Measurements from ENCODE around the gene SLC25A15. TPM values are rescaled to one million over a fixed set of nuclear protein-coding genes. Genes with fewer than 3 reads are reported as not detected.

SLC25A15 gene
- total RNA-seq, 1 experiment from 2014 or later, result 24.5 TPM

DNA sequence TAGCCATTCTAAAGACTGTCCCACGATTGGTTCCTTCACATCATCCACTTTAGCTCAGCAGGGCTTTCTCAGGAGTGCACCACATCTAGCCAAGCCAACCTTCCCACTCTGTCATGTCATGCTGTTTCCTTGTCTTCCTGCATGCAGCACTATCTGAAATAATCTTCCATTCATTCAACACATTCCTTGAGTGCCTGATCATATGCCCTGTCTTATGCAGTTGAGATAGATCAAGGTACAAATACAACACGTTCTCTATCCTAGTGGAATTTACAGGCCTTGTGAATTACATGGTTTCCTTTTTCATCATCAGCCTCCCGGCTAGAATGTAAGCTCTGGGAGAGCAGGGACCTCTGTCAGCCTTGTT lies 11.6 kb upstream of the SLC25A15 start (continued):
- TF ChIP-seq ELF1 (IDR thresholded peaks at IDR 0.05; ENCODE audit: borderline replicate concordance, low read depth) (no peak), YY1 (IDR thresholded peaks at IDR 0.05; ENCODE audit: extremely low read depth, insufficient replicate concordance, low read depth, low read length) (no peak), RAD21 (IDR thresholded peaks at IDR 0.05; ENCODE audit: low read depth) (no peak), EZH2phosphoT487 (IDR thresholded peaks at IDR 0.05; ENCODE audit: borderline replicate concordance) (no peak), TCF7L2 (IDR thresholded peaks at IDR 0.05; ENCODE audit: borderline replicate concordance, extremely low read depth, insufficient read depth, insufficient read length) (no peak), ZNF274 (IDR thresholded peaks at IDR 0.05; ENCODE audit: low read depth, low read length) (no peak), POLR2A (IDR thresholded peaks at IDR 0.05; ENCODE audit: borderline replicate concordance, extremely low read depth, insufficient read depth, insufficient read length) (no peak), POLR2AphosphoS5 (IDR thresholded peaks at IDR 0.05; ENCODE audit: low read depth, low read length) (no peak), MAX (IDR thresholded peaks at IDR 0.05) (no peak)

GRCh38 chr13:40779049-40779448 lies 10.4 kb upstream of the SLC25A15 start:
- BruUV-seq (replicated peaks), result no TSS peak
- Histone ChIP-seq H3K4me1 (ENCODE audit: control insufficient read depth in 1 of 2, insufficient read depth in 2 of 2, low read length in 2 of 2) (peaks cover 12 to 32% of the 10 kb centered on the region in 2 experiments), H4K20me1 (ENCODE audit: insufficient read depth) (no peaks in the 10 kb centered on the region), H3K4me3 (replicated peaks in 1 of 2; ENCODE audit: low read depth in 1 of 2, low read length in 2 of 2) (no peak overlapping the region), H3K9me3 (ENCODE audit: control insufficient read depth in 1 of 2, insufficient read depth in 1 of 2, low read depth in 1 of 2, low read length in 2 of 2) (no peaks in the 10 kb centered on the region), H3K4me2 (ENCODE audit: low read length) (no peak overlapping the region), H3K36me3 (ENCODE audit: control insufficient read depth in 1 of 2, insufficient read depth in 2 of 2, low read length in 2 of 2) (no peaks in the 10 kb centered on the region), H3K27ac (ENCODE audit: low read depth, low read length) (no peak overlapping the region), H3K27me3 (ENCODE audit: insufficient read depth, low read length) (no peaks in the 10 kb centered on the region), H3K9me2 (ENCODE audit: insufficient read depth) (no peaks in the 10 kb centered on the region), H3K79me2 (ENCODE audit: insufficient read depth, low read length) (no peaks in the 10 kb centered on the region), H2AFZ (ENCODE audit: low read depth, low read length, poor library complexity, severe bottlenecking) (no peak overlapping the region), H3K9ac (ENCODE audit: low read length) (no peak overlapping the region)
- no peak for DNase-seq (ENCODE audit: low read depth, low spot score)
- no peak for TF ChIP-seq EZH2phosphoT487 (IDR thresholded peaks at IDR 0.05; ENCODE audit: borderline replicate concordance)
- no peak for TF ChIP-seq EGR1 (IDR thresholded peaks at IDR 0.05; ENCODE audit: low read depth)
- TF ChIP-seq RAD21 (IDR thresholded peaks at IDR 0.05; ENCODE audit: low read depth), result no peak
- TF ChIP-seq ZNF274 (IDR thresholded peaks at IDR 0.05; ENCODE audit: low read depth, low read length), result no peak
- TF ChIP-seq EZH2 (IDR thresholded peaks at IDR 0.05), result no peak
- ChIA-PET RAD21 (ENCODE audit: low non-redundant PET in 1 of 2, low total read pairs in 2 of 2, uncharacterized antibody in 2 of 2, unreplicated experiment in 2 of 2) (no interaction called here), CTCF (interaction anchor here (0.6 to 0.8 kb wide), 2 partner anchors 10 to 1168 kb away, joined by 3 to 4 read pairs; partner anchors contain the start of gene SLC25A15), POLR2A (interaction anchor here (0.5 kb wide), 1 partner anchor 85 kb away, joined by 3 read pairs; no protein-coding TSS in a partner anchor)
- no peak for ATAC-seq
- intact Hi-C loops (cut with micrococcal nuclease), result loop anchor here (5.0 to 10.0 kb wide), 3 partner anchors 216 to 1092 kb away; no protein-coding TSS in a partner anchor

Measured in HCT116 (cell line).